BLaER1 (cell line): Measurements from ENCODE around the gene E2F2.

ENCODE experiments used
- H3K27ac ChIP-seq: shearing (Covaris generic); formaldehyde crosslinking; 2 replicates; pipeline ENCODE4 v1.8.1; 2022
- H3K27me3 ChIP-seq: shearing (Covaris generic); formaldehyde crosslinking; 2 replicates; pipeline ENCODE4 v1.8.1; 2022
- H3K36me3 ChIP-seq: shearing (Covaris generic); formaldehyde crosslinking; 2 replicates; pipeline ENCODE4 v1.8.1; 2022
- H3K4me1 ChIP-seq: shearing (Covaris generic); formaldehyde crosslinking; 2 replicates; pipeline ENCODE4 v1.8.1; 2022
- H3K4me2 ChIP-seq: shearing (Covaris generic); formaldehyde crosslinking; 2 replicates; pipeline ENCODE4 v1.8.1; 2022
- H3K4me3 ChIP-seq: shearing (Covaris generic); formaldehyde crosslinking; 2 replicates; pipeline ENCODE4 v1.8.1; 2022
- H3K9ac ChIP-seq: shearing (Covaris generic); formaldehyde crosslinking; 2 replicates; pipeline ENCODE4 v1.8.1; 2022
- H3K9me3 ChIP-seq: shearing (Covaris generic); formaldehyde crosslinking; 2 replicates; pipeline ENCODE4 v1.8.1; 2022
- H4K20me1 ChIP-seq: shearing (Covaris generic); formaldehyde crosslinking; 2 replicates; pipeline ENCODE4 v1.8.1; 2022
- Cebpa-rat ChIP-seq: shearing (Covaris generic); IDR thresholded peaks from 2 replicates; pipeline ENCODE4 v1.8.1; 2022

Gene E2F2

DNA sequence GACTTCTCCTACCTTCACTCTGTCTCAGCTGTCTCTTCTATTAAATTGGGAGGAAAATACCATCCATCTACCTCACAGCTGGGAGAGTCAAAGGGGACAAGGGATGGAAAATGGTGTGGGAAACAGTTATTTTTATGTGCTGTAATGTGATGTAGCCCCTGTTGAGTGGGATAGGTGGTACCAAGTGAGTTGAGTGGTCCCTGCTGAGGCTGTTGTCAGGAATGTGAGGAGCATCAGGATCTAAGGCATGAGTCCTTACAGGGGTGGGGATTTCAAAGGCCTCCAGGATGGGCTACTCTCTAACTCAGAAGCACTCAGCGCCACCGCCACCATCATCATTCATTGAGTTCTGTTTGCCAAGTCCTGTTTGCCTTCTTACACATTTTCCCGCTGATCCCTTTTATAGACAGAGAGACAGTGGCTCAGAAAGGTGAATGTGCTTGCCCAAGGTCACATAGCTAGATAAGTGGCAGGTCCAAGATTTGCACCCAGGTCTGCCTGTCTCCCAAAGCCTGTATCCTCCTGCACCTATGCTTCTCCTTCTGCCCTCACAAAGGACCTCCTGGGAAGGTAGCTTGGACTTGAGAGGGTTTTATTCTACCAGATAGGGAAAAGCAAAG is 32.8 kb upstream of the E2F2 start:
- peaks cover 4% of the 10 kb centered on the region for H4K20me1 ChIP-seq
- no peaks in the 10 kb centered on the region for H3K27me3 ChIP-seq
- no peak overlapping the region for H3K9ac ChIP-seq
- H3K27ac ChIP-seq, result 0 out of 2 replicates have a peak overlapping the region, but pooled peaks have one; percentile 19
- H3K4me2 ChIP-seq, result peak overlapping the region; percentile 96; the same call in 1 of the 2 replicates
- H3K9me3 ChIP-seq, result no peaks in the 10 kb centered on the region
- H3K4me3 ChIP-seq, result no peak overlapping the region
- no peak for TF ChIP-seq Cebpa-rat
- peaks cover 90% of the 10 kb centered on the region for H3K4me1 ChIP-seq
- peaks cover 2% of the 10 kb centered on the region; the same call in 1 of the 2 replicates for H3K36me3 ChIP-seq

DNA sequence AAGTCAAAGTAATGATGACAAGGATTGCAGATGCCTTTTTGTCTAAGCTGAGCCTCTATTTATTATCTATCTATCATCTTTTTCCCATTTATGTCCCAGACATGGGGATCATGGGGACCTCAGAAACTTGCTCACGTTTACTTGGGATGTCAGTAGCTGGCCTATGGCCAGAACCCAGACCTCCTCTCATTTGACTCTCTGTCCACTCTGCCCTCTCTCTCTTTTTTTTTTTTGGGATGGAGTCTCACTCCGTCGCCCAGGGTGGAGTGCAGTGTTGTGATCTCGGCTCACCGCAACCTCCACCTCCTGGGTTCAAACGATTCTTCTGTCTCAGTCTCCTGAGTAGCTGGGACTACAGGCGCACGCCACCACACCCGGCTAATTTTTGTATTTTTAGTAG is 32.0 kb upstream of the E2F2 start:
- H3K9me3 ChIP-seq, result no peaks in the 10 kb centered on the region
- no peak overlapping the region for H3K4me3 ChIP-seq
- peak overlapping the region; percentile 96 for H3K4me2 ChIP-seq
- peaks cover 83% of the 10 kb centered on the region for H3K4me1 ChIP-seq
- no peak for TF ChIP-seq Cebpa-rat
- H3K27ac ChIP-seq, result 0 out of 2 replicates have a peak overlapping the region, but pooled peaks have one; percentile 19
- H3K36me3 ChIP-seq, result peaks cover 10% of the 10 kb centered on the region
- no peaks in the 10 kb centered on the region for H3K27me3 ChIP-seq
- H3K9ac ChIP-seq, result 0 out of 2 replicates have a peak overlapping the region, but pooled peaks have one; percentile 20
- peaks cover 13% of the 10 kb centered on the region for H4K20me1 ChIP-seq

DNA sequence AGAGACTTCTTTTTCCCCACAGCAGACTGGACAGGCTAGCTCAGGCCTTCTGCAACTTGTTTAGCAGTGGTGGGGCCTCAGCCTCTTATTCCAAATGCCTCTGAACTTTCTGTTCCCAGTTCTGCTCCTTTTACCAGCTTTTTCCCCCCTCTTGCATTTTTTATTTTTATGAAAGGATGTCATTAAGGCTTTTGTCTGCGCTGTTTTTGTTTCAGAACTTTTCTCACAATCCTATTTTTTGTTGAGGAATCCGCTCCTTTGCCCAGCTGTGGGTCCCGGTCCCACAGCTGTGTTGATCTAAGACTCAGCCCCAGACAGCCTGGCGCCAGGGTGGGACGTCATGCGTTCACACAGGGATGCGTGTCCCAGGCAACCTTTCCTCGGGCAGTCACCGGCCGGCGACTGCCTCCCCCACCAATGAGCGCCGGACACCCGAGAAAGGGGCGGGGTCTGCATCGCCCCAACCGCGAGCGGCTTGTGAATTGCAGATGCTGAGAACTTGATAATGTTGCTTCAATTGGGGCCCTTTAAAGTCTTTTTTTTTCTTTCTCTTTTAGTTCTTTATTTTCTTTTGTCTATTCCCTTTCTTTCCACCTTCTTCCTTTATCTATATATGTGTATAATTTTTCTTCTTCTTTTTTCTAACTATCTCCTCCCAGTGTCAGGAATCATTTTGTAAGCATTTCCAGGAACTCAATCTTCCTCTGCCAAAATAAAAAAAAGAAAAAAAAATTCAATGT is 31.3 kb upstream of the E2F2 start:
- no peak for TF ChIP-seq Cebpa-rat
- Histone ChIP-seq H3K27me3 (no peaks in the 10 kb centered on the region), H3K9me3 (no peaks in the 10 kb centered on the region), H3K27ac (peak overlapping the region; percentile 49), H3K9ac (peak overlapping the region; percentile 39), H3K4me3 (peak overlapping the region; percentile 1; the same call in 1 of the 2 replicates), H3K36me3 (peaks cover 17% of the 10 kb centered on the region), H4K20me1 (peaks cover 20% of the 10 kb centered on the region), H3K4me1 (peaks cover 77% of the 10 kb centered on the region), H3K4me2 (peak overlapping the region; percentile 96)

DNA sequence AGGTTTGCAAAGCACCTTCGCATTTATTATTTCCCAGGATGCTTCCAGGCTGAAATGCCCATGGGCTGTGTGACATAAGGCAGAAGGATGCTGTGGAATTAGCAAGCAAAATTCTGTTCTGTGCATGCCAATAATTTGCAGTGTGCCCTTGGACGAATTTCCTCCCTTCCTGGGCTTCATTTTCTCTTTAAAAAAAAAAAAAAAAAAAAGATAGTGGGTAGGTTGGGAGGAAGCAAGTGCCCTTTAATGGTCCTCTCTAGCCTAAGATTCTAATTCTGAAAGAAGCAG is 30.7 kb upstream of the E2F2 start:
- TF ChIP-seq Cebpa-rat, result no peak
- peak overlapping the region; percentile 96 for H3K4me2 ChIP-seq
- H3K4me1 ChIP-seq, result peaks cover 77% of the 10 kb centered on the region

DNA sequence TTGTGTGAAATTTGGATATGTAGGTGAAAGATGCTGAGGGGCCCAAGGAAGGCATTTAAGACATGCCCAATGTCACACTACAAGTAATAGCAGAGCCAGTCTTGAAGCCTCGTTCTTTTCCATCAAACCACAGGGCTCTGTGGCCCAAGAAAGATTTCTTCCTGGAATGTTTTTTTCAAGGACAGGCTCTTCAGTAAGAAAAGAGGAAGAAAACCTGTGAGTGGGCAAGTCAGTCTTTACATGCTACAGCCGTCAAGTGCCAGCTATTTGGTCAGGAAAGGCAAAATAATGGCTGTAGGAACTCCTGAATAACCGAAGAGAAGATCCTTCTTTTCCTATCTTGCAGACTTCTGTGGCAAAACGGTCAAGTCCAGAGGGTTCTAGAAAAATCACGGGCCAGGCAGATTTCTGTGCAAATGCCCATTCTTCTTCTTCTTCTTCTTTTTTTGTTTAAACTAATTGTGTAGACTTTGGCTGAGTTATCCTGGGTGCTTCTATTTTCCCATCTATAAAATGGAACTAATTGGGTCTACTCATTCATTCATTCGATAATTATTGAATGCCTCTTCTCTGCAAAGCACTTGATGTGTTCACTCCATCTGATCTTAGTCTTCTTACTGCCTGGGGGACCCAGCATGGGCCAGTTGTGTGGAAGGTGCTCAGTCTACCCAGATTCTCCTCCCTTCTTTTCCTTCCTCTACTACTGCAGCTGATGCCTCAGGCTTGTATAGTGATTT is 30.2 kb upstream of the E2F2 start:
- no peaks in the 10 kb centered on the region for H3K9me3 ChIP-seq
- H3K4me3 ChIP-seq, result no peak overlapping the region
- H3K9ac ChIP-seq, result peak overlapping the region; percentile 97
- H3K27ac ChIP-seq, result peak overlapping the region; percentile 87
- H3K36me3 ChIP-seq, result peaks cover 26% of the 10 kb centered on the region
- H3K4me1 ChIP-seq, result peaks cover 77% of the 10 kb centered on the region
- TF ChIP-seq Cebpa-rat, result no peak
- peak overlapping the region; percentile 96 for H3K4me2 ChIP-seq
- H4K20me1 ChIP-seq, result peaks cover 29% of the 10 kb centered on the region
- H3K27me3 ChIP-seq, result no peaks in the 10 kb centered on the region

More for the DNA sequence above, 30.7 kb upstream of the E2F2 start:
- Histone ChIP-seq H3K4me3 (no peak overlapping the region), H3K9me3 (no peaks in the 10 kb centered on the region), H3K9ac (peak overlapping the region; percentile 39), H4K20me1 (peaks cover 25% of the 10 kb centered on the region), H3K36me3 (peaks cover 23% of the 10 kb centered on the region), H3K27me3 (no peaks in the 10 kb centered on the region), H3K27ac (peak overlapping the region; percentile 49)

DNA sequence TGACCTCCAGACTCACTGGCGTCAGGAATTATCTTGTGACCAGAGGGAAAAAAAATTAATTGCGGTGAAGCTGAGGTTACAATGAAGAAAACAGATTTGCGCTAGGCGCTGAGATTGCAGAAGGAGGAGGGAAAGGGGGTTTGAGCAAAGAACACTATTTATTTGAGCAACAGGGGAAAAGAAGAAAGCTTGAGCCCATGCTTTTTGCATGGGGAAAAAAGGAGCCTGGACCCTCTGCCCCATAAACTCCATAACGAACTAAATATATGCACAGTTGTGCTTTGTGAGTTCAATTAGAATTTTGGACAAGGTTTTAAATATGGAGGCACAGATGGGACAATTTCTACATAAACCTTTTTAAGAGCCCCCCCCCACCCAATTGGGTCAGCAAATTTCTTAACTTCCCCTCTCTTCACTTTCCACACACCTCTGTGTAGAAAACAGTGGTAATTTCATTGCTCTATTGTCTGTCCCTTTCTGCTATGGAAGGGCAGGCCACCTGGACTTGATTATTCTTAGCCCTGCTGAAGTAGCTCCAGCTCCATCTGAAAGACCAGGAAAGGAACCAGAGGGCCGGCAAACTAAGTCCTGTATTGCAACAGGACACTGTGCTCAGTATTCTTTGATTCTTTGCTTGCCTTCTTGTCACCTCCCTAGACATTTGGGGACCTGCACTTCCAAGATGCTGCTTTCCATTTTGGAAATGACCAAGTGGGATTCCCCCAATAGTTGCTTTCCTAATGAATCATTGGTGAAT is 29.1 kb upstream of the E2F2 start:
- Histone ChIP-seq H3K27ac (peak overlapping the region; percentile 87), H3K36me3 (peaks cover 26% of the 10 kb centered on the region), H4K20me1 (peaks cover 29% of the 10 kb centered on the region), H3K9me3 (no peaks in the 10 kb centered on the region), H3K4me1 (peaks cover 77% of the 10 kb centered on the region), H3K27me3 (no peaks in the 10 kb centered on the region), H3K9ac (peak overlapping the region; percentile 97), H3K4me3 (peak overlapping the region; percentile 95), H3K4me2 (peak overlapping the region; percentile 96)
- TF ChIP-seq Cebpa-rat, result no peak

DNA sequence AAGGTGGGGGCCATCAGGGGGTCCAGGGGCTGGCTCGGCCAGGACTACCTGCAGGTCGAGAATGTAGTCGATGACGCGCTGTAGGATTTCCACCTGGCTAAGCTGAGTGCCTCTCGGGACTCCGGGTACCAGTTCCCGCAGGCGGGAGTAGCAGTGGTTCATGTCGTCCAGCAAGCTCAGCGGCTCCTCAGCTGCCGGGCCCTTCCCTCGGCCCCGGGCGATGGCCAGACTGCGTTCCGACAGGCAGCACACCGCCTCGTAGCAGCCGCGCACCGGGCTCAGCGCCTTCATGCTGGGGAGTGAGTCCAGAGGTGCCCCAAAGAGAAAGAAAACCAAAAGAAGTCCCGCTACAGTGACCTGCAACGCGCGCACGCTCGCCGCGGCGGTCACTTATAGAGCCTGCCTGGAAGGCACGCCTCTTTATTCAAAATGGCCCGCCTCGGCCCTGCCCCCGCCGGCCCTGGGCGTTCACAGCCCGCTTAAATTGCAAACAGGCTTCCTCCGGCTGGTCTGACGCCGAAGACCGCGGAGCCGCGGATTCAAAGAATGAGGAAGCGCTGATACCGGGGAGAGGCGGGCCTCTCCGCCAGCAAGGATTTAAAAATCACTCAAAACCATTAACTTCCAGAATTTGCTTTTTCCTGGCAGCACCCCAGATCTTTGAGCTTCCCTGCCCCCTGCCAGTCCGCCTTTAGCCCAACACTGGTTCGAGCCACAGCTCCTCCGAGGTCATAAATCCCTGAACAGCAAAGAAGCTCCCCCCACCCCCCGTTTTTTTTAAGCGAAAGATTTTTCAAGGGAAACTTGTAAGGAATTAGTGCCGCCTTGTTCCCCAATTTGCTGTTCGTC is 28.3 kb upstream of the E2F2 start, which contains the start of gene ID3:
Gene ID3, minus strand, starts transcription at position 366 of the 849 bp plus-strand sequence. Its CDS starts 75 bp downstream, at position 291.
- no peak for TF ChIP-seq Cebpa-rat
- Histone ChIP-seq H3K27me3 (no peaks in the 10 kb centered on the region), H3K27ac (peak within 1 kb of the TSS; percentile 87), H3K9me3 (no peaks in the 10 kb centered on the region), H3K4me3 (peak within 1 kb of the TSS; percentile 95), H3K4me2 (peak within 1 kb of the TSS; percentile 96), H3K36me3 (peaks cover 26% of the 10 kb centered on the region), H4K20me1 (peaks cover 29% of the 10 kb centered on the region), H3K4me1 (peaks cover 71% of the 10 kb centered on the region), H3K9ac (peak within 1 kb of the TSS; percentile 97)

DNA sequence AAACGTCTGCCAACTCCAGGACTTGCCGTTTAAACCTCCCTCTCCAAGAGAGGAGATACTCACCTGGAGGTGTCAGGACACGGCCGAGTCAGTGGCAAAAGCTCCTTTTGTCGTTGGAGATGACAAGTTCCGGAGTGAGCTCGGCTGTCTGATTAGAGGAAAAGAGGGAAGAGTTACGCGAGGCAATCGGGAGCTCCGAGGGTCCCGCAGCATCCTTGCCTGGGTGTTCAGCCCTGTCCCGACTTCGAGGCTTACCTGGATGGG is 27.8 kb upstream of the E2F2 start:
- no peak for TF ChIP-seq Cebpa-rat
- Histone ChIP-seq H3K27me3 (no peaks in the 10 kb centered on the region), H3K27ac (peak overlapping the region; percentile 87), H3K4me3 (peak overlapping the region; percentile 95), H4K20me1 (peaks cover 29% of the 10 kb centered on the region), H3K4me2 (peak overlapping the region; percentile 96), H3K36me3 (peaks cover 26% of the 10 kb centered on the region), H3K9ac (peak overlapping the region; percentile 97), H3K4me1 (peaks cover 70% of the 10 kb centered on the region), H3K9me3 (no peaks in the 10 kb centered on the region)
